ENCODE results near the gene YPEL4. TPM values are rescaled to one million over a fixed set of nuclear protein-coding genes. Genes with fewer than 3 reads are reported as not detected.
"Not testable (repeated sequence)": the region's sequence is repeated elsewhere in the genome, so short reads cannot be mapped to it uniquely, and the experiment has no call there.

Gene YPEL4
- 1 to 10 TPM; 5.6 to 7.3 TPM for total RNA-seq
- polyA plus RNA-seq (2013, experiment 1 of 2): 0.49 TPM
- polyA plus RNA-seq (2013, experiment 2 of 2): 0.80 TPM
- 0 to 40.5 (median 10.7) reads per million in 172 experiments for total RNA-seq

DNA sequence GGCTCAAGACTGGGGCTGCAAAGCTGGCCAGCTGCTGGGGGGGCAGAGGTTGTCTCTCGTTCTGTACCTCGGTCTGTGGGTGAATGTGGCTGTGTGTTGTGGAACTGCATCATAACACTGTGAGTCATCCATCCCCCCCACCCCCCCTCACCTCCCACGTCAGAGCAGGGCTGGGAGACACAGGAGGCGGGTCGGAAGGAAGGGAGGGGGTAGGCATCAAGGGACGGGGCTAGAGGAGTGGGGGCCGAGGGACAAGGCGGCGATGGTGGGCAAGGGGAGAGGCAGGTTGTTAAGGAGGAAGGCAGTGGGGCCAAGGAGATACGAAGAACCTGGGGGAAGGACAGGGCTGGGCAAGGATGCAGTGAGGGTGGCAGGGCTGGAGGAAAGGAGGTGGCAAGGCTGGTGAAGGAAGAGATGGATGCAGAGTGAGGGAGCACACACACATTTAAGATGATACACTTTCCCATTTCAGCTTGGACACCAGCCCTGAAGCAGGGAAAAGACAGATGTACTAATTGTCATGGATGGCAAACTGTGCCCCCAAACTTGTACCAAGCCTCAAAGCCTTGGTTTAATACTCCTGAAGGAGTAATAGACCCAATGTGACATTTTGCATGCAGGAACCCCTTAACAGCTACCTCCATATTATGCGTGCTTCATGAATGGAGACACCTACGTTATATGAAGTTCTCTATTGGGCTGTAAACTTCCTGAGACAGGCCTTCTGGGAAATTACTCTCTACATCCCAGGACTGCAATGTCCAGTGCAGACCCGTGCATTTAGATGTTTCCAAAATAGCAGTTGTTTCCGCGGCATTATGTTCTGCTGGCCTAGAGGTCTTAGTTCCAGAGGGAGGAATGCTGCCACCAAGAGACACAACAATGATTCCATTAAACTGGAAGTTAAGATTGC is at the start of gene YPEL4:
Gene YPEL4, minus strand, starts transcription at position 87 of the 913 bp plus-strand sequence. CDS start 2,805 bp downstream, outside the sequence.
- no peaks in the 10 kb centered on the region for H3K9me3 Mint-ChIP-seq
- DNase-seq (peak; percentile 51 to 92 (median 68)), ATAC-seq (ENCODE audit: poor library complexity) (peak; percentile 83)
- Histone ChIP-seq H3K4me1 (ENCODE audit: insufficient read depth, low read length) (peaks cover 44% of the 10 kb centered on the region), H3K9me3 (ENCODE audit: control insufficient read depth in 1 of 2, insufficient read depth in 1 of 2, low read length in 2 of 2) (peaks cover 0 to 13% of the 10 kb centered on the region in 2 experiments), H3K4me3 (ENCODE audit: low read length) (peak within 1 kb of the TSS; percentile 53), H3K27ac (ENCODE audit: low read depth in 1 of 2, low read length in 2 of 2) (no peak within 1 kb of the TSS), H3K27me3 (ENCODE audit: control insufficient read depth in 1 of 2, insufficient read depth in 2 of 2, low read length in 2 of 2) (peaks cover 42 to 44% of the 10 kb centered on the region in 2 experiments), H3K36me3 (ENCODE audit: insufficient read depth, low read length) (no peaks in the 10 kb centered on the region)
- ChIA-PET POLR2A (interaction anchor here (0.6 to 2.6 kb wide), 3 partner anchors 64 to 91 kb away, joined by 4 to 10 read pairs (median 7); partner anchors contain the start of genes SELENOH and UBE2L6), CTCF (interaction anchor here (2.6 kb wide), 1 partner anchor 82 kb away, joined by 12 read pairs; the partner anchor contains the start of gene UBE2L6)
- peak within 1 kb of the TSS; percentile 87 for H3K4me3 Mint-ChIP-seq
- H3K36me3 Mint-ChIP-seq (ENCODE audit: low read depth): no peaks in the 10 kb centered on the region
- peak within 1 kb of the TSS; percentile 83 for H3K27ac Mint-ChIP-seq
- no peak for TF ChIP-seq CTCF (IDR thresholded peaks at IDR 0.05)
- H3K27me3 Mint-ChIP-seq: peaks cover 55% of the 10 kb centered on the region
- H3K4me1 Mint-ChIP-seq (ENCODE audit: low read depth): peaks cover 49% of the 10 kb centered on the region
- intact Hi-C loops (cut with DNase I, micrococcal nuclease): loop anchor here (2.0 kb wide), 2 partner anchors 17 to 123 kb away; no protein-coding TSS in a partner anchor

GRCh38 chr11:57698843-57699365 is 49.2 kb upstream of the YPEL4 start:
- no peak for DNase-seq
- H3K27ac ChIP-seq (ENCODE audit: low read depth in 1 of 2, low read length in 2 of 2): no peak overlapping the region
- intact Hi-C loops (cut with DNase I, micrococcal nuclease): no loop called here
- H3K36me3 ChIP-seq (ENCODE audit: insufficient read depth, low read length): peaks cover 69% of the 10 kb centered on the region
- H3K4me1 Mint-ChIP-seq (ENCODE audit: low read depth): no peaks in the 10 kb centered on the region
- H3K36me3 Mint-ChIP-seq (ENCODE audit: low read depth): peaks cover 81% of the 10 kb centered on the region
- no peak overlapping the region for H3K4me3 Mint-ChIP-seq
- no peaks in the 10 kb centered on the region for H3K4me1 ChIP-seq (ENCODE audit: insufficient read depth, low read length)
- no peak overlapping the region for H3K27ac Mint-ChIP-seq
- H3K4me3 ChIP-seq (ENCODE audit: low read length): no peak overlapping the region
- no peak for TF ChIP-seq CTCF (IDR thresholded peaks at IDR 0.05)
- ChIA-PET CTCF (no interaction called here), POLR2A (interaction anchor here (0.6 kb wide), 1 partner anchor 30 kb away, joined by 3 read pairs; no protein-coding TSS in a partner anchor)
- H3K27me3 Mint-ChIP-seq: no peaks in the 10 kb centered on the region
- H3K9me3 ChIP-seq (ENCODE audit: control insufficient read depth in 1 of 2, insufficient read depth in 1 of 2, low read length in 2 of 2): no peaks in the 10 kb centered on the region
- H3K9me3 Mint-ChIP-seq: no peaks in the 10 kb centered on the region
- ATAC-seq (ENCODE audit: poor library complexity): no peak
- H3K27me3 ChIP-seq (ENCODE audit: control insufficient read depth in 1 of 2, insufficient read depth in 2 of 2, low read length in 2 of 2): no peaks in the 10 kb centered on the region

DNA sequence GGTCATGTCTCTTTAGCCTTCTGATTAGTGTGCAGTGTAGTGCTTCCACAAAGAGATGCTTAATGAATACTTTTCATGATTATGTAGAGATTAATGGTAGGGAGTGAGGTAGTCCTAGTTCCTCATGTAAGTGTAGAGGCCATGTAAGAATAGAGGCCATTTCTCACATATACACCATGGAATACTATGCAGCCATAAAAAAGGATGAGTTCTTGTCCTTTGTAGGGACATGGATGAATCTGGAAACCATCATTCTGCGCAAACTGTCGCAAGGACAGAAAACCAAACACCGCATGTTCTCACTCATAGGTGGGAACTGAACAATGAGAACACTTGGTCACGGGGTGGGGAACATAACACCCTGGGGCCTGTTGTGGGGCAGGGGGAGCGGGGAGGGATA is 40.8 kb upstream of the YPEL4 start:
- H3K9me3 ChIP-seq (ENCODE audit: control insufficient read depth in 1 of 2, insufficient read depth in 1 of 2, low read length in 2 of 2); H3K4me1 ChIP-seq (ENCODE audit: insufficient read depth, low read length); ATAC-seq (ENCODE audit: poor library complexity); H3K9me3 Mint-ChIP-seq; H3K4me1 Mint-ChIP-seq (ENCODE audit: low read depth); H3K27ac Mint-ChIP-seq; H3K4me3 Mint-ChIP-seq; H3K27ac ChIP-seq (ENCODE audit: low read depth in 1 of 2, low read length in 2 of 2); H3K27me3 ChIP-seq (ENCODE audit: control insufficient read depth in 1 of 2, insufficient read depth in 2 of 2, low read length in 2 of 2); CTCF ChIA-PET; POLR2A ChIA-PET; DNase-seq; intact Hi-C loops (cut with DNase I, micrococcal nuclease); H3K4me3 ChIP-seq (ENCODE audit: low read length); H3K27me3 Mint-ChIP-seq: not testable (repeated sequence)
- peaks cover 92% of the 10 kb centered on the region for H3K36me3 Mint-ChIP-seq (ENCODE audit: low read depth)
- H3K36me3 ChIP-seq (ENCODE audit: insufficient read depth, low read length): peaks cover 91% of the 10 kb centered on the region

All from CD4-positive, alpha-beta T cell (primary cell).